Fibroblast of the aortic adventitia (primary cell): Measurements from ENCODE around the gene BHLHE23. TPM values are rescaled to one million over a fixed set of nuclear protein-coding genes. Genes with fewer than 3 reads are reported as not detected.

Experiments
- DNase-seq: peaks from one replicate; pipeline ENCODE4 v3.0.0-alpha.2; 2010; ENCODE audit warnings: low read depth
- H3K4me3 ChIP-seq: 2 replicates; pipeline ENCODE4 v1.5.1; 2011; ENCODE audit warnings: low read depth, mild to moderate bottlenecking, control low read depth, low read length, moderate library complexity
- CTCF ChIP-seq: IDR thresholded peaks from 2 replicates; pipeline ENCODE4 v1.5.1; 2011; ENCODE audit warnings: mild to moderate bottlenecking, low read length, control low read depth, inconsistent platforms; ENCODE audit not compliant: insufficient read depth
- total RNA-seq: library from RNA; depleted of rRNA; stranded (reverse); fragments of >200 nt; gene quantifications from 2 replicates; pipeline ENCODE4 v1.2.3, GENCODE V29; 2012; ENCODE audit warnings: low replicate concordance

BHLHE23 gene
- total RNA-seq, 1 donor, result not detected

GRCh38 chr20:63028461-63028921 is 21.7 kb upstream of the BHLHE23 start:
- H3K4me3 ChIP-seq, result no peak overlapping the region
- TF ChIP-seq CTCF, result no peak
- no peak for DNase-seq

GRCh38 chr20:63027922-63028389 is 21.2 kb upstream of the BHLHE23 start:
- DNase-seq, result no peak
- no peak for TF ChIP-seq CTCF
- no peak overlapping the region for H3K4me3 ChIP-seq

DNA sequence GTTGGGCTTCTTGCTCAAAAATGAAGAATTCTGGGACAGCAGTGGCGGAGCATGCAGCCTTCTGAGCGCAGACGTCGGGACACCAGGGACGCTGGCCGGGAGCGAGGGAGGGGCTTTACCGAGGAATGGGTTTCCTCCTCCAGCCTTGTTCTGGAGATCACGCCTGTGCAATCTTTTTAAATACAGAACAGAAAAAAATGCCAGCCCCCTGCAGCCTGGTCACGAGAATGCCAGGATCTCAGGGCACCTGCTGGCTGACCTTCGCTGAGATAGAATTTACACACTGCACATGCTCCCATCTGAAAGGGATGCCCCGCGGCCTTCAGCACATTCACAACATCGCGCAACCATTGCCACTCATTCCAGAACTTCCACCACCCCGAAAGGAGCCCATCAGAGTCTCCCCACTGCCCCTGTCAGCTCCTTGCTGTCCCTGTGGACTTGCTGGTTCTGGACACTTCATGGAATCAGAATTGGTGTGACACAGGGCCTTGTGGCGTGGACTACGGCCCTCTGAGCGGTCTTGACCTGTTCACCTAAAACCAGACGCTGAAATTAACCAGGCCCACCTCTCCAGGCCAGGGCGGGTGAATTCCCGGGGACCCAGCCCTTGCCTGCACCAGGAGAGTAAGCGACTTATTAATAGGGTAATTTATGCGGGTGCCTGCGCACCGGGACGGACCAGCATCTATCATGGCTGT is 20.6 kb upstream of the BHLHE23 start:
- no peak for DNase-seq
- H3K4me3 ChIP-seq, result no peak overlapping the region
- no peak for TF ChIP-seq CTCF

DNA sequence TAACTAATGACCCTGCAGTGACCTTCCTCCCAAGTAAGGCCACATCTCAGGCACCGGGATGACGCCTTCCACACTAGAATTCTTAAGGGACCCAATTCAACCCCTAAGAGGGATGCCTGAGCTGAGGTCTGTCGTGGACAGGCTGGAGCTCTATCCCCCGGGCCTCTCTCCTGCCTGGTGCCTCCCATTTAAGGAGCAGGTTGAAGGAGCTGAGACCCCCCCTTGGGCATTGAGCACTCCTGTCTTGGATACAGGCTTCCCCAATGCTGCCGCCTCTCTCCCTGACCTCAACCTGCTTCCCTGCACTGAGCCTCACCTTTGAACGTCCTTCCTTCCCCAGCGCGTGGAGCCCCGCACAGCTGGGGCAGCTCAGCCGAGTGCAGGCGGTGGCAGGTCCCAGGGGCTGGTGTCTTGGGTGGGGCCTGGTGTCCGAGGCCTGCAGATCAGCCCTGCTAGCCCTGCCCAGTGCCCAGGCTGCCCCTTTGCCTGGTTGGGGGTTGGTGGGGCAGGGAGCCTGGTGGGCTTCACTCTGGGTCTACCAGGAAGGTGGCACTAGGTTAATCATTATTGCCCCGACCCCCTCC is 19.9 kb upstream of the BHLHE23 start:
- no peak overlapping the region for H3K4me3 ChIP-seq
- TF ChIP-seq CTCF, result no peak
- no peak for DNase-seq

DNA sequence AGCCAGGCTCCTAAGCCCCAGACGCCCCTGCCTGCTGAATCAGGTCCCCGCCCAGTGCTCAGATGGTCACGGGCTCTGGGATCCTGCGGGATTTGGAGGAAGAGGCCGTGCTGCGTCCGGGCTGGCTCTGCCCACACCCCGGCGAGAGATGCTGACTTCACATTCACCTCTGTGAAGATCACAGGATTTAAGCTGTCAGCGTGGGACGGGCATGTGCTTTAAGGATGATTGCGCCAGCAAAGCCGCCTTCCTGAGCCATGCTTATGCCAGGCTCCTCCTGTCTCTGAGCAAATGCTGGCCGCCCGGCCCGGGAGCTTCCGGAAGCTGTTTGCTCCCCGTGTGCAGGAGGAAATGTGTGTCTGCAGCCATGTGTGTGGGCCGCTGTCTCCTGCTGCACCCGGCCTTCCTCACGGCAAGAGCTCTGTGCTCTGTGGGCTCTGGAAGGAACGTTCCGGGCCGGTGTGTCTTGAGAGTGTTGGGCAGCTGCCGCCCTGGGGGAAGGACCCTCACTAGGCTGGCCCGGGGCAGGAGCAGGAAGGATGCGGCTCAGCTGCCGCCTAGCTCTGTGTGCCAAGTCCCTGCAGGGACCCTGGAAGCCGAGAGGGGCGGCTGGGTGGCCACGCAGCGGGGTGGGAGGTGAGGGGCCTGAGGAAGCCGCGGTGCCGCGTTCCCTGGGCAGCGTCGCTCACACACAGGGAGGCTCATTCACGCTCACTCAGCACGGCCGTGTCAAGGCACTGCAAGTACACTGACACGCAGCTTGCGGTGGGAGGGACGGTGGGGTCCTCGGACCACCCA is 19.0 kb upstream of the BHLHE23 start:
- no peak overlapping the region for H3K4me3 ChIP-seq
- TF ChIP-seq CTCF, result no peak
- DNase-seq, result peak; percentile 25

DNA sequence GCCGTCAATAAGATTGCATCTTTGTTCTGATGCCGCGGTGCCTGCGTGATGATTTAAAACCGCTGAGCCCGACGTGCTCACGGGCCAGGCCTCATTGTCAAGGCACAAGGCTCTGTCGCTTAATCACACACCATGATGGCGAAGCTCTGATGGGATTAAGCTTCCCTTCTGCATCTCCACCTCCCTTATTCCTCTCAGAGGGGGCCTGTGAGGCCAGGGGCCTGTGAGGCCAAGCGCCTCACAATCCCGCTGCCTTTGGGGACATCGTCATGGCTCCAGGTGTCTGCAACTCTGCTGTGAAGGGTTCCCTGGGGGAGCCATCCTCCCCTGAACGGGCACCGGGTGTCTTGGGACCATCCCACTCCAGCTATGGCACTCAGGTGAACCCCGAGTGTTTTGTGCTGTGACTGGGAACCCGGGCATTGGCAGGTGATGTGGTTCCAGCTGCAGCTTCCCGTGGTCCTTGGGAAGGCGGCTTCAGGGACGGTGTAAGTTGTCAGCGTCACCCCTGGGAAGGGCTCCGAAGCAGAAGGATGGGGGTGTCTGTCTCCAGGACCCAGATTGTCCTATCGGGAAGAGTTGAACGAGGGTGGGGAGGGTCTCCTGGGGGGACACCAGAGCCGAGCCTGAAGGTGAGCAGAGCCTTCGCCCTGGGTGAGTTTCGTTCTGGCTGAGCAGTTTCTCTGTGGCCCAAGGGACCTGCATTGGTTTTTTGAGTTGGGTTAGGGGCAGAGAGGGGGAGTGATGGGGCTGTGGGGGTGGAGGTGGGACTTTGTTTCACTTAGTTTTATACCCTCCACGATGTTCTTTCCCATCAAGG is 18.0 kb upstream of the BHLHE23 start:
- no peak overlapping the region for H3K4me3 ChIP-seq
- TF ChIP-seq CTCF, result no peak
- no peak for DNase-seq
